T47D (cell line): Measurements from ENCODE around the gene CDKL5.

Source experiments
- DNase-seq, 2 experiments: peaks; one replicate each; pipeline versions ENCODE4 v3.0.0 to v3.0.0-alpha.2; 2011 to 2012; ENCODE audit warnings: low read depth in 1 of 2, low spot score in 1 of 2
- JUND ChIP-seq: IDR thresholded peaks from 2 replicates; pipeline ENCODE4 v1.6.1; 2012; ENCODE audit warnings: low read depth
- in situ Hi-C: cut with HindIII; loops from 2 replicates; pipeline ENCODE4 v1.10.0; 2016; ENCODE audit warnings: low sequenced_read_pairs, low pct_unique_long_range_greater_than_20kb

Gene CDKL5

GRCh38 chrX:18425199-18426003 is at the start of gene CDKL5:
TSS of gene CDKL5 (plus strand) at chrX:18425608. CDS start at chrX:18507097, 81,489 bp downstream.
- in situ Hi-C loops = no loop called here
- DNase-seq = peak; percentile 81 to 98
- no peak for TF ChIP-seq JUND

GRCh38 chrX:18377796-18378195 is 47.6 kb upstream of the CDKL5 start:
- in situ Hi-C loops = no loop called here
- DNase-seq = peak; percentile 7 to 59
- TF ChIP-seq JUND = no peak

- in situ Hi-C loops = no loop called here
- DNase-seq = peak in 1 of 2 experiments; percentile 24
- TF ChIP-seq JUND = no peak
Measured at GRCh38 chrX:18389966-18390365, 35.4 kb upstream of the CDKL5 start.

- DNase-seq = peak; percentile 23 to 66
- in situ Hi-C loops = no loop called here
- no peak for TF ChIP-seq JUND
Measured at GRCh38 chrX:18390941-18391538, 34.4 kb upstream of the CDKL5 start.

GRCh38 chrX:18394477-18394876 is 30.9 kb upstream of the CDKL5 start:
- no peak for DNase-seq
- in situ Hi-C loops = no loop called here
- no peak for TF ChIP-seq JUND

- TF ChIP-seq JUND = no peak
- DNase-seq = no peak
- in situ Hi-C loops = no loop called here
Measured at GRCh38 chrX:18401848-18402213, 23.6 kb upstream of the CDKL5 start.

- TF ChIP-seq JUND = no peak
- in situ Hi-C loops = no loop called here
- no peak for DNase-seq
Measured at GRCh38 chrX:18406531-18407266, 18.7 kb upstream of the CDKL5 start.

GRCh38 chrX:18410038-18410437 is 15.4 kb upstream of the CDKL5 start:
- in situ Hi-C loops = no loop called here
- peak in 1 of 2 experiments; percentile 72 for DNase-seq

GRCh38 chrX:18415386-18415785 is 10.0 kb upstream of the CDKL5 start:
- no peak for TF ChIP-seq JUND
- no peak for DNase-seq
- in situ Hi-C loops = no loop called here

More at GRCh38 chrX:18410038-18410437, 15.4 kb upstream of the CDKL5 start:
- no peak for TF ChIP-seq JUND

- no peak for TF ChIP-seq JUND
- in situ Hi-C loops = no loop called here
- DNase-seq = no peak
Measured at GRCh38 chrX:18422325-18422724, 3.1 kb upstream of the CDKL5 start.

GRCh38 chrX:18422886-18423285 is 2.5 kb upstream of the CDKL5 start:
- no peak for TF ChIP-seq JUND
- in situ Hi-C loops = no loop called here

GRCh38 chrX:18424482-18425198 is 768 bp upstream of the CDKL5 start:
- peak in 1 of 2 experiments; percentile 7 for DNase-seq
- TF ChIP-seq JUND = no peak
- in situ Hi-C loops = no loop called here

More at GRCh38 chrX:18422886-18423285, 2.5 kb upstream of the CDKL5 start:
- DNase-seq = no peak

- in situ Hi-C loops = no loop called here
- DNase-seq = no peak
- no peak for TF ChIP-seq JUND
Measured at GRCh38 chrX:18426004-18426320, 554 bp downstream of the CDKL5 start.
